Measurements from ENCODE around the gene ARHGAP10.

GRCh38 chr4:148015468-148015867, 283.6 kb downstream of the ARHGAP10 start:
- TF ChIP-seq CTCF (IDR thresholded peaks at IDR 0.05) (no peak), POLR2A (IDR thresholded peaks at IDR 0.05) (no peak)

All from testis (tissue), 2 donors.